ENCODE measurements around the gene FAM131C.

GRCh38 chr1:16051039-16051438 lies 22.4 kb downstream of the FAM131C start:
- TF ChIP-seq CTCF (conservative IDR thresholded peaks at IDR 0.05; ENCODE audit: low read depth in 2 of 2) (no peak), CREB1 (CRISPR knock-in tag; IDR thresholded peaks at IDR 0.05; ENCODE audit: low read depth) (no peak), POLR2AphosphoS5 (IDR thresholded peaks at IDR 0.05; ENCODE audit: low read depth) (no peak), ZNF114 (CRISPR knock-in tag; IDR thresholded peaks at IDR 0.05) (no peak), ZNF462 (CRISPR knock-in tag; IDR thresholded peaks at IDR 0.05) (no peak), ETS1 (IDR thresholded peaks at IDR 0.05) (no peak), EZH2 (IDR thresholded peaks at IDR 0.05; ENCODE audit: low read depth, unreplicated experiment) (no peak), JUNB (IDR thresholded peaks at IDR 0.05; ENCODE audit: unreplicated experiment) (no peak), EZH2phosphoT487 (IDR thresholded peaks at IDR 0.05; ENCODE audit: unreplicated experiment) (no peak), REST (IDR thresholded peaks at IDR 0.05; ENCODE audit: unreplicated experiment) (no peak), ZNF331 (CRISPR knock-in tag; IDR thresholded peaks at IDR 0.05; ENCODE audit: low read depth) (no peak), NANOG (IDR thresholded peaks at IDR 0.05; ENCODE audit: borderline replicate concordance) (no peak)

All from GM23338 (cell line).